NCI-H510A (cell line): Measurements from ENCODE around the gene RNF212.
"Not testable (repeated sequence)": the region's sequence is repeated elsewhere in the genome, so short reads cannot be mapped to it uniquely, and the experiment has no call there.

Experiments used
- DNase-seq: peaks from one replicate; lab custom pipeline; 2025; lab: John Stamatoyannopoulos, UW

Gene RNF212

DNA sequence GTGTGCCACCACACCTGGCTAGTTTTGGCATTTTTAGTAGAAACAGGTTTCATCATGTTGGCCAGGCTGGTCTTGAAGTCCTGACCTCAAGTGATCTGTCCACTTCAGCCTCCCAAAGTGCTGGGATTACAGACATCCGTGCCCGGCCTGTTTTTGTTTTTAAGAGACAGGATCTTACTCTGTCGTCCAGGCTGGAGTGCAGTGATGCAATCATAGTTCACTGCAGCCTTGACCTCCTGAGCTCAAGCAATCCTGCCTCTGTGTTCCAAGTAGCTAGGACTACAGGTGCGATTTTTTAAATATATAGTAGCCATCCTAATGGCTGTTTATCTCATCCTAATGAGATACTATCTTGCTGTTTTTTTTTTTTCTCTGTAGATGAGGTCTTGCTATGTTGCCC is 47.6 kb downstream of the RNF212 start:
- no peak for DNase-seq

DNA sequence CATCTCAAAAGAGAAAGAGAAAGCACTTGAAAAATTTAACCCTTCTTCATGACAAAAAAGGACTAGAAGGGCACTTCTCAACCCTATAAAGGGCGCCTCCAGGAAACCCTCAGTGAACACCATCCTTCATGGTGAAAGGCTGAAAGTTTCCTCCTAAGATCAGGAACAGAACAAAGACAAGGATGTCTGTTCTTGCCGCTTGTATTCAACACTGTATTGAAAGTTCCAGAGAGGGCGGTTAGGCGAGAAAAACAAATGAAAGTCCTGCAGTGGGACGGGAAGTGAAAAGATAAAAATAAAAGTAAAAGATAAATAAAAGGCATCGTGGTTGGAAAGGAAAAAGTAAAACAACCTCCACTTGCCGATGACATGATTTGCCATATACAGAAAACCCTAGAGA is 50.9 kb downstream of the RNF212 start:
- no peak for DNase-seq

DNA sequence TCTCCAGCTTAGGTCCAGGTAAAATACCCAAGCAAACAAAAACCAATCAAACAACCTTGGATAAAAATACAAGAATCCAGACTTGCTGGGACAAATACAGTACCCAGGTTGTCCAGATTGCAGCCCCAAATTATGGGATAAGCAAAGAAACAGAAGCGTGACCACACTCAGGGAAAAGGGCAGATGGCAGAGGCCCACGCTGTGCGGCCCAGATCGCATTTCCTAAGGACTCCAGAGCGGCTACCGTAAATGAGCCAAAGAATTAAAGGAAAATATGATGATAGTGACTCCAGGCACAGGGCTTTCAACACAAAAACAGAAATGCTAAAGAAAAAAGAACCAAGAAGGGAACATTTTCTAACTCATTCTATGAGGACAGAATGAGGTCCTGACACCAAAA is 51.6 kb downstream of the RNF212 start:
- DNase-seq, result no peak

DNA sequence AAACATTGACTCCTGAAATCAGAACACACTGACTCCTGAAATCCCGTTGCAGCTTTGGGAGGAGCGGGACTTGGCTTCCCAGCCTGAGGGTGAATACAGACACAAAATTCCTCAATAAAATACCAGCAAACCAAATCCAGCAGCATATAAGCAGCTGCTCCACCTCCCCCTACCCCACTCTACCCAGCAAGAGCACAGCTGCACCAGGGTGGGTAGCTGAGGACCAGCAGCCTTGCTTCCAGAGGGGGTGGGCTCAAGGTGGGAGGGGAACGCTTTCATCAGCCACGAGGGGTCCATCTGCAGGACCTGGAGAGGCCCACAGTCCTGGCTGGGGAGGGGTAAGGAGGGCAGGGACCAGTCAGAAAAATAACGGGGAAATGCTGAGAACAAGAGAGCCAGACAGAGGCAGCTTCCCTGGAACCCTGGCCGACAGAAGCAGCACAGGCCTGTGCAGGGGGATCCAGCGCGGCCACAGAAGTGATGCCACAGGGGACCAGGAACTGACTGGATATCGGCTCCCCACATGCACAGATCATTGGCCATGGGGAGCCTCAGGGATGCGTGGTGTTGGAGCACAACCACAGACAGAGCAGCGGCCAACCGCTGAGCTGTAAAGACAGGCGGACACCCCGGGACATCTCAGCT is 52.2 kb downstream of the RNF212 start:
- DNase-seq, result no peak

DNA sequence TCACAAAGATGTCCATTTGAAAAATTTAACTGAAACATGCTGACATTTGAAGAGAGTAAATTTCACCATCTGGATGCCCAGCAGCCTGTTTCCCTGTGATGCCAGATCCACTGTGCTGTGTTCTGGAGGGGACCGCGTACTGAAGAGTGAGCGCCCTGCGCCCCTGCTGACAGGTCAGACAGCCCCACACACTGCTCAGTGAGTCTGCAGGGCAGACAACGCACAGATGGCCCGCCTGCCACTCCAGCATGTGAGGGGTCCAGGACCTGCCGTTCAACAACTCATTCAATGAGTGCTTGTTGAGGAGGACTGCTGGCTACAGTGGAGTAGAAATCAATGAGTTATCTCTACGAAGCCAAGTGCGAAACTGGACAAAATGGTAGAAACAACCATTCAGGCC is 52.7 kb downstream of the RNF212 start:
- DNase-seq, result no peak

DNA sequence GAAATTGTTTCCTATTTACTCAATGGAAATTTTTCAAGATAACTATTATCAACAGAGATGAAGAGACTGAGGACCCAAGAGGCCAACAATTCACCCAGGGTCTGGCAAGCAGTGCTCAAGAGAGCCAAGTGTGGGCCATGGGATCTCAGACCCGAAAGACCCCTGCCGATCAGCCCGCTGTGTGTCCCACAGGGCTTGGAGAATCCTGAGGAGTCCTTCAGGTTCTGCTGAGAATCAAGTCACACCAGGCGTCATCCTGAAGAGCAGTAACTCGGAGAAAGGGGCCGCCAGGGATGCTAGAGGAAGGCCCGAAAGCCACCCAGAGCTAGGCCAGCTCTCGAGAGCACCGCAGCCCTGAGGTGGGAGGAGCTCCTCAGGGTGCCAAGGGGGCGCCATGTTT is 53.2 kb downstream of the RNF212 start:
- DNase-seq, result no peak

DNA sequence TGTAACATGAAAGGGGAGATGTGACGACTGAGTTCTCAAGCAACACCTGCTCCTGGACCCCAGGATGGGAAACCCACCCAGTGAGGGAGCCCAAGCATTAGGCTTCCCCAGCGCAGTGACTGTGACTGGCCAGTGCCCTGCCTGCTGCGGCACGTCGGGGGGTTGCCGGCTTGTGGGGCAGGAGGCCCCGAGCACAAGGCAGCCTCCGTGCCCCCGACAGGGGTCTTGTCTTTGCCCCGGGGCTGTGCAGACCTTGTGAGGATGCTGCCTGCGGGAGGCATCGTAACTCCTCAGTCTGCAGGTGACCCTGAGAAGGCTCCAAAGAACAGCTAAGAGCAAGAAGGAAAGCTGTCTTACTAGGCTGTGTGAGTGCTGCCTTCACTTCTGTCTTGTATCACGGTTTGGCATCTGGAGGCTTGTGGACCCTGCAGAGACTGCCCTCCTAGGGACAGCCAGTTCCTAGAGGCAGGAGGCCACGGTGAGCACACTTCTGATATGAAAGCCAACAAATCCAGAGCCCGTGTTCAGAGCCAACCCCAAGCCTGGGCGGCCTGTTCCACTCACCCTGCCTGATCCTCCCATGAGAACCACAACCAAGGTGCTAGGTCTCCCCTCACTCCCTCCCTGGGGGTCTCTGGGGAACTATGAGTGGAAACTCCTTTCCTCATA is 54.2 kb downstream of the RNF212 start:
- DNase-seq, result no peak

DNA sequence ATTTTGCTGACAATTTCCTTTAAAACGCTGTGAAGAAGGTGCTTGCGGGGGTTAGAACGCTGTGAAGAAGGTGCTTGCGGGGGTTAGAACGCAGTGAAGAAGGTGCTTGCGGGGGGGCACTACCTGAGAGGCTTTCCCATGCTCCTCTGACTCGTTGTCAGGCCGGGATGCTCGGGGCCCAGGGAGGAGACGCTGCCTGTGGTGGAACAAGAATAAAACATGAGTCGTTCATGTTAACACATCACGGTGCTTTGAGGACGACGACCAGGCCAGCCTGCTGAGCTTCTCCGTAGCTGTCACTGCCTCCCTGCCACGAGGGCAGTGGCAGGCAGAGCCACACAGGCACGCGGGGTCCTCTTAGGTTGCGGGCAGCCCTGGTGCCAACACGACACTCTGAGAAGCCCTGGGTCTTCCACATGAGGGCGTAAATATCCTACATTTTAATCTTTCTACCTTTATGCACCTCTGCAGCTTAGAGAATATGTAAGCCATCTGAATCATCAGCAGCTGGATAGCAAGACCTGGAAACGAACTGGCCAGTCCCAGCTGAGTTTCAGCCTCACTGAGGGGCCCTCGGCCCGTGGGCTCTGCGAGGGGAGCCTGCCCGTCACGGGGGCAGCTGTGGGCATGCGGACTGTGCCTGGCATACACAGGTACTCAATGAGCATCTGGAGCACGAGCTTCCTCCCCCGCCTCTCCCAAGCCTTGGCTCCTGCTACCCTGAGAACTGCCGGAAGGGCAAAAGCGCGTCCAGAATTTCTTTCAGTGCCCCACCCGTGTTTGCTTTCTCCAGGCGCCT is 55.0 kb downstream of the RNF212 start:
- DNase-seq, result no peak

DNA sequence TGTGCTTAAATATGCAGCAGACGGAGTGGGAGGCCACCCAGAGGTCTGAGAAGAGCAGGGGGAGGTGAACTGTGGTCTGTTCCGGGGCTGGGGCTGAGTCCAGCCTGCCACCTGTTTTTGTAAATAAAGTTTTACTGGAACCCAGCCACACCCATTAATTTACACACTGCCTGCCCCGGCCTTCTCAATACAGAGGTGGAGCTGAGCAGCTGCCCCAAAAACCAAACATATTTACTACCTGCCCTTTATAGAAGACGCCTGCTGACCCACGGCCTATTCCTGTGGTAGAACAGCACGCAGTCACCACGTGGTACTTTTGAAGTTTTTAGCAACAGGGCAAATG is 56.0 kb downstream of the RNF212 start:
- no peak for DNase-seq

DNA sequence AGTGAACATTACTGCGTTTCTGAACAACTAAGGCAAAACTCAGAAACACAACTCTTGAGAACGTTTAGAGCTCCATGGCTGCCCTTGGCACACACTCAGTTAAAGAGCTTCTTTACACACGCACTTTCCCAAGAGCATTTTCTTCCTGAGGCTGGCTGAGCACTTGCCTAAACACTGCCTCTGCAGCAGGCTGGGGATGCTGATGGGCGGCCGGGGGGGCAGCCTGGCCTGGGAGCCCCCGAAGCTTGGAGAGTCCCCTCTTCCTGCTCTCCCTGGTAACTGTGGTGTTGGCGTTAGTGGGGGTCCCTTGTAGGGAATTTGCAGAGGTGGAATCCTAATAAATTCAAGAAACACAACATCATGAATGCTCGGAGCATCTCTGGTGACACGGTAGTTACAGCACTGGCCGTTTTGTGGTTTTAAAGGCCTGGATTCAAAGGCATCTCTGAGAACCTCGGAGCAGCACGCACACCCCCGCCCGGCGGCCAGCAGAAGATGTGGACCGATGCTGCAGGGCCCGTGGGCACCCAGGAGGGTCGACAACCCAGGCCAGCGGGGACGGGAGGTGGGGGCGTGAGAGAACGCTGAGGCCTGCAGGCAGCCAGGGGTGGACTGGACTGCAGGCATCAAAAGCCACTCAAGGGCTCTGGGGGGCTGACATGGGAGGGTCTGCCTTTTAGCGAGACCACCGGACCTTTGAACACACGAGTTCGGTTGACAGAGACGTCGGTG is 56.5 kb downstream of the RNF212 start:
- no peak for DNase-seq

DNA sequence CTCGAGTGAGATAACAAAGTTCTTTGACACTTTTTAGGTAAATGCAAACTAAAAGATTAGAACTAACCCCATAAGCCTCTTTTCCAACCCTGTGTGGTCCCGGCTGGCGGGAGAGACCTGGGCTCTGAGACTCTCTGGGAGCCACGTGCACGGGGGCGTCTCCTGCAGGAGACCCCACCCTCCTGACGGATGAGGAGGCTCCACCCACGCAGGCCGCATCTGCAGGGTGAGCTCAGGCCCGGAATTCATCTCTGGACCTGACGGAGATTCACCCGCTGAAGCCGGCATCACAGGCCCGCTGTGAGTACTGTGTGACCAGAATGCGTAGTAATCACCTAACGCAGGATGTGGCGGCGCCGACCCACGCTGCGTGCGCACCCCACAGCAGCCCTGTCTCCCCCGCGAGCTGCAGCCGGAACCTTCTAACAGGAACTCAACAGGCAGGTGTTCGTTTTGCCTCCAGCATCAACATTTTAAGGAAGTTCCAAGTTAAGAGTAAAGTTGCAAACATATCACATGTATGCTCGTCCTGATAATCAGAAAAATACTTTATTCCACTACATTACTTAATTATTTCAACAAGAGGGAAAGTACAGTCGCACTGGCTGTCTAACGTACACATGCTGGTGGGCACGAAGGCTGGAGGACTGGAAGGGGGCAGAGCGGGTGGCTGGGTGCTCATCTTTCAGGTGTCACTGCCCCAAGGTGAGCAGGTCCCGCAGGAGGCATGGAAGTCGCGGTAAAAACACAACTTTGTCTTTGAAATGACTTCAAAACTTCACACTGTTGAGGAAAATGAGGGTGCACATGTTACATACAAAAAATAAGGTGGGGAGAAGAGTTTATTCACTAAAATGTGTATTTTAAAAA is 57.4 kb downstream of the RNF212 start:
- DNase-seq, result no peak

DNA sequence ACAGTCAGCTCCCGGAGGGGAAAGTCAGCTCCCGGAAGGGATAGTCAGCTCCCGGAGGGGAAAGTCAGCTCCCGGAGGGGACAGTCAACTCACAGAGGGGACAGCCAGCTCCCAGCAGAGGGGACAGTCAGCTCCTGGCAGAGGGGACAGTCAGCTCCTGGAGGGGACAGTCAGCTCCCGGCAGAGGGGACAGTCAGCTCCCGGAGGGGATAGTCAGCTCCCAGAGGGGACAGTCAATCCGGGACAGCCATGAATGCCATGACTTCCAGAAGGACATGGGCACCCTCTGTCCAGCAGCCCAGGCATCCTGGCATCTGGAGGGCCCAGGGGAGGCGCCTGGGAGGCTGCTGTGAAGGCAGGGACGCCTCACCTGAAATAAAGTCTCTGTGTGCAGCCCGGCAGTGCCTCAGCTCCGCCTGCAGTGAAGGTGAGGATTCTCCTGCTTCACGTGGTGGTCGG is 58.1 kb downstream of the RNF212 start:
- DNase-seq, result not testable (repeated sequence)

DNA sequence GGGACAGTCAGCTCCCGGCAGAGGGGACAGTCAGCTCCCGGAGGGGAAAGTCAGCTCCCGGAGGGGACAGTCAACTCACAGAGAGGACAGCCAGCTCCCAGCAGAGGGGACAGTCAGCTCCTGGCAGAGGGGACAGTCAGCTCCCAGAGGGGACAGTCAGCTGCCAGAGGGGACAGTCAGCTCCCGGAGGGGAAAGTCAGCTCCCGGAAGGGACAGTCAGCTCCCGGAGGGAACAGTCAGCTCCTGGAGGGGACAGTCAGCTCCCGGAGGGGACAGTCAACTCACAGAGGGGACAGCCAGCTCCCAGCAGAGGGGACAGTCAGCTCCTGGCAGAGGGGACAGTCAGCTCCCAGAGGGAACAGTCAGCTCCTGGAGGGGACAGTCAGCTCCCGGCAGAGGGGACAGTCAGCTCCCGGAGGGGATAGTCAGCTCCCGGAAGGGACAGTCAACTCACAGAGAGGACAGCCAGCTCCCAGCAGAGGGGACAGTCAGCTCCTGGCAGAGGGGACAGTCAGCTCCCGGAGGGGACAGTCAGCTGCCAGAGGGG is 58.6 kb downstream of the RNF212 start:
- DNase-seq, result not testable (repeated sequence)

DNA sequence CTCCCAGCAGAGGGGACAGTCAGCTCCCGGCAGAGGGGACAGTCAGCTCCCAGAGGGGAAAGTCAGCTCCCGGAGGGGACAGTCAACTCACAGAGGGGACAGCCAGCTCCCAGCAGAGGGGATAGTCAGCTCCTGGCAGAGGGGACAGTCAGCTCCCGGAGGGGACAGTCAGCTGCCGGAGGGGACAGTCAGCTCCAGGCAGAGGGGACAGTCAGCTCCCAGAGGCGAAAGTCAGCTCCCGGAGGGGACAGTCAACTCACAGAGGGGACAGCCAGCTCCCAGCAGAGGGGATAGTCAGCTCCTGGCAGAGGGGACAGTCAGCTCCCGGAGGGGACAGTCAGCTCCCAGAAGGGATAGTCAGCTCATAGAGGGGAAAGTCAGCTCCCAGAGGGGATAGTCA is 59.5 kb downstream of the RNF212 start:
- not testable (repeated sequence) for DNase-seq

DNA sequence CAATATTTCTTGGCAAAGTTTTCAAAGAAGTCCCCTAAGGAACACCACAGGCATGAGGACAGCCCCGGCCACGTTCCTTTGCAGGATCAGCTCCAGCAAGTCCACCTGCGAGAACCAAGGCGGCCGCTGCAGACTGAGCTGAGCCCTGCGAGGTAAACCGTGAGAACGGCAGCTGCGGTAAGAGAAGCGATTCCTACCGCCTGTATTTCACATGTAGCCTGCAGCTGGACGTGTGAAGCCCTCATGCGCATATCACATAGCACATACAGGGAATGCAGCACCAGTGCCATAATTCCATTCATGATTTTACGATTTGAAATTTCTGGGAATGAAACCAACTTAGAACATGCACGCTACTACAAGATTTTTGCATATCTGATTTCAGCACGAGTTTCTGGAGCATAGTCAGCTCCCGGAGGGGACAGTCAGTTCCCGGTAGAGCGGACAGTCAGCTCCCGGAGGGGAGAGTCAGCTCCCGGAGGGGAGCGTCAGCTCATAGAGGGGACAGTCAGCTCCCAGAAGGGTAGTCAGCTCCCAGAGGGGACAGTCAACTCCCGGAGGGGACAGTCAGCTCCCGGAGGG is 60.2 kb downstream of the RNF212 start:
- DNase-seq, result no peak

DNA sequence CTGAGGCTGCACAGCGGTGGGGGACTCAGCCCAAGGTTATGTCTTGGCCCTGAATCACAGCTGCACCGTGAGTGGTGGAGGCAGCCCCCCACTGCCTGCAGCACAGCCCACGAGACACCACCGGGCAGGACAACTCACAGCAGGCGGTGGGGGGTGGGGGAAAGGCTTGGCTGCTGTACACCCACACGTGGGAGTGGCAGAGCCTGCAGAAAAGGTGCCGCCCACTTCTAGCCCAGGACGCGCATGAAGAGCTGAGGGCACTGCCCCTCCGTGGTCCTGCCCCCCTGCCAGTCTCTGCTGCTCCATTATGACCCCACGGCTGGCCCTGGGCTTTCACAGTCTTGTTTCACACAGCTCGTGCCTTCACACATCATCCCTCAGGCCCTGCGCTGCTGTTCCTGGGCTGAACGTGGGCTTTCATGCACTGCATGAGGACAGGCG is 61.1 kb downstream of the RNF212 start:
- DNase-seq, result no peak

DNA sequence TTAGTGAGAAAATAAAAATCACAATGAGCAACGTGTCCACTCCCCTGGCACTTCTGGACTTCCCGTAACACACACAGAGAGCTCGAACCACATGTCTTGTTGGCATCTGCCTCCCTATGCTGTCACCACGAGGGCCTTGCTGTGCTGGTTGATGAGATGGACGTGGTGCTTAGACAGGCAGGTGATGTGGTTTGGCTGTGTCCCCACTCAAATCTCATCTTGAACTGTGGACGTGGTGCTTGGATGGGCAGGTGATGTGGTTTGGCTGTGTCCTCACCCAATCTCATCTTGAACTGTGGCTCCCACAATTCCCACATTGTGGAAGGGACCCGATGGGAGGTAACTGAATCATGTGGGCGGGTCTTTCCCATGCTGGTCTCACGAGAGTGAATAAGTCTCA is 61.9 kb downstream of the RNF212 start:
- no peak for DNase-seq

DNA sequence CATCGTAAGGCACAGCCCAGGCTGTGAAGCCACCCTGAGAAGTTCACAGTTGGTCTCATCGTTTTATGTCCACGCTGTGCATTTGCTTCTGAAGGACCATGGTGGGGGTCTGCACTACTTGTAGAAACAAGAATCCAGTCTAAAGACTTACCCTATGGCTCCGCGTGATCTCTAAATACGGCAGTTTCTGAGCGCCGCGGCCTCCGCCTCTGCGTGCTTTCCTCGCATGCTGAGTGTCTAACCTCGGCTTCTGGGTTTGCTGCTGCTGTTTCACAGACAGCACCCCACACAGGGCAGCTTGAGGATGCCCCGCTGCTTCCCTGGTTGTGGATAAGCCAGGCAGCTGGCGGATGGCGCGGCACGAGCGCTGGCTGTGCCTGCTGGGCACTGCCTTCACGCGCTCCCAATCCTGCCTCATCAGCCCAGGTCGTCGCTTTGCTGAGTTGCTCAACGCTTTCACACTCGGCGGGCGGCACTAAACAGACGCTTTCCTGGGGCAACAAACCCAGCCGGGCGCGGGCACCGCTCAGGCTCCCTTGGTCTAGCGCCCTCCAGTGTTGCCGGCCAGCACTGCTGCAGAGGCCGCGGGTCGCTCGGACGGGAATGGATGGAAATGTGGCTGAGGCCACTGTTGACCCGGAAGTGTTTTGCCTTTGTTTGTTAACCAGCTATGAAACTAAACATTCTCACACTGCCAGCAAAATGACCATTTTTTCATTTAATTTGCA is 62.7 kb downstream of the RNF212 start:
- no peak for DNase-seq

DNA sequence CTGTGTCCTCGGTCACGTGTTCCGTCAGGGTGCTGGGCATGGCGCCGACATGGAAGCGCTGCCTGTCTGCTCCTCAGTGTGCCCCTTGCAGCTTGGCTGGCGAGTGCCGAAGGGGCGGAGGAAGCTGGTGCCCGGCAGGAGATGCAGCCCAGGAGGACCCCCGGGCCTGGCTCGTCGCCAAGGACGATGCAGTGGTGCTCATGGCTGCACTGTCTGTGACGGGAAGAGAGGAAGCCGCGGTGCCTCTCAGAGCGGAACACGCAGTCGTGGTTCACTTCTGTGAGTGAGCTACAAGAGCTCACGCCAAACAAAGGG is 63.8 kb downstream of the RNF212 start:
- no peak for DNase-seq
